ENCODE results near the gene GABARAPL2.
"Not testable (repeated sequence)": the region's sequence is repeated elsewhere in the genome, so short reads cannot be mapped to it uniquely, and the experiment has no call there.

The GABARAPL2 gene

GRCh38 chr16:75566040-75566757 is at the start of gene GABARAPL2:
GABARAPL2 (plus strand) TSS chr16:75566379; CDS start chr16:75566487, 108 bp downstream.
- DNase-seq: peak; percentile 92

- no peak for DNase-seq
Observed at GRCh38 chr16:75519175-75519574, 47.0 kb upstream of the GABARAPL2 start.

DNA sequence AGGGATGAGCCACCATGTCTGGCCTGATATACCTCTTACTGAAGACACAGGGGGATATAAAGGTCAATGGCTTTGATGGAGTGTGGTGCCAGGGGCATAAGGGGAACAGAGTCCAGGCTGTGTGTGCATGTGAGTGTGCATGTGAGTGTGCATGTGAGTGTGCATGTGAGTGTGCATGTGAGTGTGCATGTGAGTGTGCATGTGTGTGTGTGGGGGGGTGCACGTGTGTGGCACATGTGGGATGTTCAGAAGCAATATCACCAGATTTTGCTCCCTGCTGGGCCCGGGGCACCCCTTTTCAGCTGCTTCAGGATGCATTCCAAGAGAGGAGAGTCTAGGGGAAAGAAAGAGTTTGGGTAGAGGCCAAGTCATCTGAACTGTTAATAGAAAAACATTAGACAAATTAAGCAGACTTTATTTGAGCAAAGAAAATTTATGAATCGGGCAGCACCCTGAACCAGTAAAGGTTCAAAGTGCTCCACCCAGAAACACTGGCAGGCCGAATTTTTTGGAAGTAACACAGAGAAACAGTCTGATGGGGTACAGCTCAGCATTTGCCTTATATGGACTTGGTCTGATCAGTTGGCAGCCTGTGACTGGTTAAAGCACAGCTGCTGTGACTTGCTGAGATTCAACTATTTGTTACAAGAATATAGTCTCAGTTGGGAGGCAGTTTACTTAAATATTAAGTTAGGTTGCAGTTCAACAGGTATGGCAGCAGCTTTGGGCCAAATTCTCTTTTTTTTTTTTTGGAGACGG is 40.0 kb upstream of the GABARAPL2 start:
- DNase-seq: no peak

- no peak for DNase-seq
Observed at GRCh38 chr16:75527825-75528299, 38.3 kb upstream of the GABARAPL2 start.

DNA sequence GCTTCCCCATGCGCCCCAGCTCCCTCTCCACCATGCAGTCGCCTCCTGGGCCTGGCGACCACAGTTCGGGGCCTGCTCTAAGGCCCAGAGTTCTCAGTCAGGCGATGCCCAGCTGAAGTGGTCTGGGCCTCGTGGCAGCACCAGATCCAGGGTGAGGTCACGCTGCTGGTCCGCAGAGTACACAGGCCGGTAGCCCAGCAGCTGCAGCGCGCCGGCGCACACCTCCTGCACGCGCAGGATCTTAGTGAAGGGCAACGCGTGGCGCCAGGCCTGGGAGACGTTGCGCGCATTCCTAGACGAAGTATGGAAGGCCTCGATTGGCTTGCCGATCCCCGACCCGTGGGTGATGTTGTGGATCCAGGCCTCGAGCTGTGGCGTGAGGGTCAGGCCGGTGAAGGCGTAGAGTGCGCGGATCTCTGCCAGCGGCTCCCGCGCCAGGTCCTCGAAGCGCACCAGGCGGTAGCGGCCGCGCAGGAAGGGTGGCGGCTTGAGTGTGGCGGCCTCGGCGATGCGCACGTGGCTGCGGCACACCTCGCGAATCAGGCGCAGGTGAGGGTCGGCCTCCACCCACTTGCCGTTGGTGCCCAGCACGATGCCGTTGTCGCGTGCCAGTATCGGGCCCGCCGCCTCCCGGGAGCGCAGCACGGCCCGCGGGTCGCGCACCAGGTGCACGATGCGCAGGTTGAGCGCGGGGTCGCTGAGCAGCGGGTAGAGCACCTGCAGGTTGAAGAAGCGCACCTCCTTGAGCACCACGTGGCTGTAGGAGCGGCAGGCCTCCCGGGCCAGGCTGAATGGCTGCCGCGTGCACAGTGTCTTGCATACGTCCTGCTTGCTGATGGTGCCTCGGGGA is 36.9 kb upstream of the GABARAPL2 start:
- no peak for DNase-seq

- DNase-seq: no peak
Observed at GRCh38 chr16:75529959-75530358, 36.2 kb upstream of the GABARAPL2 start.

DNA sequence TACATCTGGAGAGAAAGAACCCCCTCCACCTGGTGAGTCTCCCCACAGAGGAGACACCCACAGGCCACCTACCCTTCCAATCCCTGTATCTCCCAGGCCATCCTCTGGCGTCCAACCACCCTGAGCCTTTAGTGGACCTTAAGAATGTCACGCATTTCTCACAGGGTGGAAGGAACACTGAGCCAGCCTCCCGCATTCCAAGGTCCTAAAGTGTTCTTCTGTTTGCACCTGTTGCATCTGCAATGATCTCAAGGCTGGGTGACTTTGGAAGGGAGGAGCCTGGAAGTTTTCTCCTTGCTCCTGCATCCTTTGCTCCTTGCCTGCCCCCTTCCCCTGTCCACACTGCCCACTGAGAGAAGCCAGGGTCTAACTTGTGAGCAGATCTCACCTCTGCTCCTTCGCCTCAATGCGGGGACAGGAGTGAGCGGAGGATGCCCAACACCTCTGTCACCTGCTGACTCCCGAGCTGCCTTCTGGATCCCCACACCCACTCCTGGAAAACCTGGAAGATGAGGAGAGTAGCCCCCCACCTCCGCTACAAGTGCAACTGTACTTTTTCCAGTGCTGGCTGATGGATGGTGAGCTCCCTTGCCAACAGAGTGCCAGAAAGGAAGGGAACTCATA is 33.9 kb upstream of the GABARAPL2 start:
- DNase-seq: no peak

GRCh38 chr16:75532791-75533190 is 33.4 kb upstream of the GABARAPL2 start:
- DNase-seq: no peak

- no peak for DNase-seq
Observed at GRCh38 chr16:75534560-75535205, 31.5 kb upstream of the GABARAPL2 start.

GRCh38 chr16:75535211-75535843 is 30.9 kb upstream of the GABARAPL2 start:
- DNase-seq: no peak

- DNase-seq: no peak
Observed at GRCh38 chr16:75535901-75536300, 30.3 kb upstream of the GABARAPL2 start, which contains the start of gene CHST5. CHST5 (minus strand) TSS chr16:75536108; CDS start chr16:75530384, 5,724 bp downstream.

- no peak for DNase-seq
Observed at GRCh38 chr16:75537776-75538175, 28.4 kb upstream of the GABARAPL2 start.

- DNase-seq: not testable (repeated sequence)
Observed at GRCh38 chr16:75538882-75539565, 27.2 kb upstream of the GABARAPL2 start.

GRCh38 chr16:75541236-75541635 is 24.9 kb upstream of the GABARAPL2 start:
- no peak for DNase-seq

GRCh38 chr16:75542462-75542861 is 23.7 kb upstream of the GABARAPL2 start:
- DNase-seq: not testable (repeated sequence)

DNA sequence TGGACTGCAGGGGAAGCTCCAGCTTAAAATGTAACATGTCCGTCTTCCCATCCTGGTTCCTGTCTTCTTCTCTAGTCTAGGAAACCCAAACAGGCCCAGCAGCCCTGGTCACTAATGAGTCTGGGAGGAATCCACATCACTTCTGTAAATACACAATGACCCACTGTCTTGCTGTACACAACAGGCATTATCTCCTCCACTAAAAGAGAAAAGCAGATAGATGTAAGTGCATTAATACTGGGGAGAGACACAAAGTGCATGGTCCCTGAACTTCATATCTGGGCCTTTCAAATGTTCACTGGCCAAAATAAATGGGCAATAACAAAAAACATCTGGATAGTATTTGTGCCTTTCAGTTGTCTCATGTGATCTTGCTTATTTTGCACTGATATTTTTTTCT is 20.3 kb upstream of the GABARAPL2 start:
- DNase-seq: not testable (repeated sequence)

- no peak for DNase-seq
Observed at GRCh38 chr16:75546293-75546692, 19.9 kb upstream of the GABARAPL2 start.

GRCh38 chr16:75548456-75548855 is 17.7 kb upstream of the GABARAPL2 start:
- DNase-seq: not testable (repeated sequence)

- DNase-seq: peak; percentile 94
Observed at GRCh38 chr16:75550211-75550662, 15.9 kb upstream of the GABARAPL2 start.

GRCh38 chr16:75552951-75553350 is 13.2 kb upstream of the GABARAPL2 start:
- DNase-seq: no peak

DNA sequence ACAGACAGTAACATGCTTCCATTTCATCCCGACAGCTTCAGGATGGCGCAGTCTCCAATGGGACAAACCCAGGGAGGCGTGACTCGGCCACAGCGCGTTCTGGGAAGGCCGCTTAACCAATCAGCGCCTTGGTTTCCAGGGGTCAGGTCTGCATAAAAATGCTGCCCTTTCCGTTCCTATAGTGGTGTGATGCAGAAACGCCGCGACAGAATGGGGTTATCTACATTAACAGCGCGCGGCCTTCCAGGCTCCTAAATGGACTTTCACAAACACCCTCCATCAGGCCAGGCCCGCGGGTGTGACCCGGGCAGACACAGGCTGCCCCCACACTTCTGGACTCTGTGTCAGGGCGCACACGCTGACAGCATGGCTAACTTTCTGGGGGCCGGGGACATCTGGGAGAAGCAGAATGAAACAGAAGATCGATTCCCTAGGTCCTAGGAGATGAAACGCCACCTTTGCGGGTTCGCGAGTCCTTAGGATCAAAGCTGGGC is 10.9 kb upstream of the GABARAPL2 start:
- peak; percentile 50 for DNase-seq

Measured in inflammatory macrophage treated with lipopolysaccharide for 4 hours (primary cell).